Osteocyte (in vitro differentiated cells): ENCODE data around the gene VEZT. TPM values are rescaled to one million over a fixed set of nuclear protein-coding genes. Genes with fewer than 3 reads are reported as not detected.

ENCODE experiments used
- DNase-seq: peaks from one replicate; pipeline ENCODE4 v3.0.0; 2021; ENCODE audit warnings: mixed read lengths; ENCODE audit not compliant: unreplicated experiment; ENCODE audit errors: extremely low spot score
- H3K27ac Mint-ChIP-seq: one replicate; pipeline ENCODE4 v1.8.0; 2021; ENCODE audit warnings: mild to moderate bottlenecking, mixed read lengths; ENCODE audit not compliant: unreplicated experiment
- H3K27me3 Mint-ChIP-seq: one replicate; pipeline ENCODE4 v1.8.0; 2021; ENCODE audit warnings: mixed read lengths; ENCODE audit not compliant: unreplicated experiment
- H3K36me3 Mint-ChIP-seq: one replicate; pipeline ENCODE4 v1.8.0; 2021; ENCODE audit warnings: mixed read lengths; ENCODE audit not compliant: unreplicated experiment
- H3K4me1 Mint-ChIP-seq: one replicate; pipeline ENCODE4 v1.8.0; 2021; ENCODE audit warnings: mixed read lengths; ENCODE audit not compliant: unreplicated experiment
- H3K4me3 Mint-ChIP-seq: one replicate; pipeline ENCODE4 v1.8.0; 2021; ENCODE audit warnings: mild to moderate bottlenecking, moderate library complexity, mixed read lengths; ENCODE audit not compliant: unreplicated experiment
- H3K9me3 Mint-ChIP-seq: one replicate; pipeline ENCODE4 v1.8.0; 2021; ENCODE audit warnings: mixed read lengths; ENCODE audit not compliant: unreplicated experiment
- microRNA-seq: library from miRNA; unstranded; fragments of <30 nt; microRNA quantifications from one replicate; pipeline ENCODE4 v1.1.0, GENCODE V29; 2020; ENCODE audit not compliant: unreplicated experiment
- total RNA-seq: library from RNA; stranded (reverse); gene quantifications from 2 replicates; pipeline ENCODE4 v1.2.1, GENCODE V29; 2021
- TF ChIP-seq, protein P1 (sequence below): fragments of 200-600 bp; sonication (generic); IDR thresholded peaks from 2 replicates; pipeline ENCODE4 v1.5.0; 2021; ENCODE audit warnings: antibody characterized with exemption, mild to moderate bottlenecking, moderate library complexity

VEZT gene
- total RNA-seq, 1 donor from 2014 or later = 65.7 TPM

DNA sequence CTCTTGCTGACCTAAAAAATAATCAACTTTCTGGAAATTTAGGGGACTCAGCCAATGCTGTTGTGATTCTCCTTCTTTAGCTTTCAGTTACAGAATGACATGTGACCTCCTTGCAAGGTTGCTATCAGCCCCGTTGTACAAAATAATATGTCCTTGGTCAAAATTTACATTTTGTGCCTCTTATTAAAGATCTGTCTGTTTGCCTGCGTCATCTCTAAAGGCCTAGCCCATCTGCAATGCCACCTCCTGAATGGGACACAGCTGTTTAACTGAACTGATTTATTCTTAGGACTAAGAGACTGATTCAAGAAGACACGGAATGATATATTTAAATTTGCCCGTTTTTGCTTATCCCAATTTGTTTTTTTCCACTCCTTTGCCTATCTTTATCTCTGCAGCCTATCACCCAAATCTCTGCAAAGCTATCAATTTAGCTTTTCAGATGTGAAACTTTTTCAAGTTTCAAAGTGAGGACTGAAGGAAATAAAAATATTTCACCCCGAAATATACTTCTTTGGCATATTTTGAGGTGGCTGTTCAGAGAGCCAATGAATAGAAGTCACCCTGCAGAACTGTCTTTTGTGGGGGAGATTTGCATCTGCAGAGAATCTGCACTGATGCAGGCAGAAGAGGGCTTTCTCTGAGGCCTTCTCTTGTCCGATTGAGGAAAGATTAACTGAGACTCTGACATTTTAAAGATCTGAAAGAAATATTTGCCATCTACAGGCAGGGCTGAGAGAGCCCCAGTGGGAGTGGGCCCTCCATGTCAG is 126.0 kb downstream of the VEZT start:
- H3K4me1 Mint-ChIP-seq = peaks cover 4% of the 10 kb centered on the region
- H3K27me3 Mint-ChIP-seq = peaks cover 7% of the 10 kb centered on the region
- no peak for DNase-seq
- no peak overlapping the region for H3K27ac Mint-ChIP-seq
- H3K4me3 Mint-ChIP-seq = no peak overlapping the region
- H3K36me3 Mint-ChIP-seq = no peaks in the 10 kb centered on the region
- TF ChIP-seq, protein P1, sequence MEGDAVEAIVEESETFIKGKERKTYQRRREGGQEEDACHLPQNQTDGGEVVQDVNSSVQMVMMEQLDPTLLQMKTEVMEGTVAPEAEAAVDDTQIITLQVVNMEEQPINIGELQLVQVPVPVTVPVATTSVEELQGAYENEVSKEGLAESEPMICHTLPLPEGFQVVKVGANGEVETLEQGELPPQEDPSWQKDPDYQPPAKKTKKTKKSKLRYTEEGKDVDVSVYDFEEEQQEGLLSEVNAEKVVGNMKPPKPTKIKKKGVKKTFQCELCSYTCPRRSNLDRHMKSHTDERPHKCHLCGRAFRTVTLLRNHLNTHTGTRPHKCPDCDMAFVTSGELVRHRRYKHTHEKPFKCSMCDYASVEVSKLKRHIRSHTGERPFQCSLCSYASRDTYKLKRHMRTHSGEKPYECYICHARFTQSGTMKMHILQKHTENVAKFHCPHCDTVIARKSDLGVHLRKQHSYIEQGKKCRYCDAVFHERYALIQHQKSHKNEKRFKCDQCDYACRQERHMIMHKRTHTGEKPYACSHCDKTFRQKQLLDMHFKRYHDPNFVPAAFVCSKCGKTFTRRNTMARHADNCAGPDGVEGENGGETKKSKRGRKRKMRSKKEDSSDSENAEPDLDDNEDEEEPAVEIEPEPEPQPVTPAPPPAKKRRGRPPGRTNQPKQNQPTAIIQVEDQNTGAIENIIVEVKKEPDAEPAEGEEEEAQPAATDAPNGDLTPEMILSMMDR = no peak
- H3K9me3 Mint-ChIP-seq = no peaks in the 10 kb centered on the region

DNA sequence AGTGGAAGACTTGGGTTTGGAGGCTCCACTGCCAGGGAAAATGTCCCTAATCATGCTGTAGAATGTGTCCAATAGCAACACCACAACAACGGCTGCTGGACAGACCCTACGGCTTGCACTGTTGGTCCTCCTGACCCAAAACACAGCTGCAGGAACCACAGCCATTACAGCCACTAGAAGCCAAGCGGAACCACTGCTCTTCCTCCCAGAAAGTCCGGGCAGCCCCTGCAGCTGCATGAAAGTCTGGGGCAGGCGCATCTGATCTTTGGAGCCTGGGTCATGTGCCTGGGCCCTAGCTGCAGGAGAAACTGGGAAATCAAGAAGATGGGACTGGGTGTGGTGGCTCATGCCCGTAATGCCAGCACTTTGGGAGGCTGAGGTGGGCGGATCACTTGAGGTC is 131.7 kb downstream of the VEZT start:
- TF ChIP-seq, protein P1 = no peak
- Mint-ChIP-seq H3K27me3 (peaks cover 28% of the 10 kb centered on the region), H3K36me3 (no peaks in the 10 kb centered on the region), H3K4me1 (no peaks in the 10 kb centered on the region), H3K9me3 (no peaks in the 10 kb centered on the region), H3K4me3 (no peak overlapping the region), H3K27ac (no peak overlapping the region)
- no peak for DNase-seq

DNA sequence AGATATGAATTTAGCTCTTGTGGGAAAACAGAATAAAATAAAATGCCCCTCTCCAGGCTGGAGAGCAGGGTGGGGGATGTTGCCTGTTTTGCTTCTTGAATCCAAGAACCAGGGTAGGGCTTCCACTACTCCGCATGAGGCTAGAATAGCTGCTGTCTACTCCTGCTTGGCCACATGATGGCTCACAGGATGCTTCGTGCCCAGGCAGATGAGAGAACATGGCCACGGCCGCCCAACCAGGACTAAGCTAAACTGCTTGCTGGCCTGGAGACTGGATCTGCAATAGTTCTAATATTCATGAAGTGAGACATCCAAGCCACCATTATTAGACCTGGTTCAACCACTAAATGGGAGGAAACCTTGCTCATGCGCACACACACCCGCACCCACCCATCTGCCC is 134.1 kb downstream of the VEZT start:
- Mint-ChIP-seq H3K9me3 (no peaks in the 10 kb centered on the region), H3K36me3 (no peaks in the 10 kb centered on the region), H3K27me3 (peaks cover 34% of the 10 kb centered on the region), H3K4me3 (no peak overlapping the region), H3K27ac (no peak overlapping the region), H3K4me1 (no peaks in the 10 kb centered on the region)
- DNase-seq = no peak
- TF ChIP-seq, protein P1 = peak; percentile 12

Small RNA genes within 50 kb of the gene (microRNA-seq; reads per million reads assigned to microRNA genes)
- gene MIR331 (156 reads per million, percentile 57 among the genes with 10 or more reads in this experiment), gene MIR3685 (not detected)

Other genes starting within 250 kb of the VEZT start
- gene NDUFA12, start 214.1 kb upstream of the VEZT start, total RNA-seq = 74.3 and 77.8 TPM in 2 replicates
- 50.0 and 53.4 TPM in 2 replicates for gene NR2C1, start 144.2 kb upstream of the VEZT start, total RNA-seq
- gene FGD6, start 340 bp upstream of the VEZT start, total RNA-seq = 11.2 and 11.9 TPM in 2 replicates